ENCODE measurements around the gene KRTAP9-9. TPM values are rescaled to one million over a fixed set of nuclear protein-coding genes. Genes with fewer than 3 reads are reported as not detected.

The KRTAP9-9 gene
- total RNA-seq, 2 experiments from 2014 or later = not detected

GRCh38 chr17:41287050-41287449, 31.9 kb downstream of the KRTAP9-9 start:
- no peak overlapping the region for H3K27ac Mint-ChIP-seq
- H3K27me3 Mint-ChIP-seq = peaks cover 3% of the 10 kb centered on the region
- no peaks in the 10 kb centered on the region for H3K36me3 Mint-ChIP-seq
- H3K9me3 Mint-ChIP-seq = no peaks in the 10 kb centered on the region
- no peak for DNase-seq
- peaks cover 8% of the 10 kb centered on the region for H3K4me1 Mint-ChIP-seq
- no peak overlapping the region for H3K4me3 Mint-ChIP-seq

GRCh38 chr17:41294016-41294415, 38.8 kb downstream of the KRTAP9-9 start:
- no peak for DNase-seq
- no peaks in the 10 kb centered on the region for H3K9me3 Mint-ChIP-seq
- H3K27ac Mint-ChIP-seq = no peak overlapping the region
- H3K4me1 Mint-ChIP-seq = no peaks in the 10 kb centered on the region
- no peak overlapping the region for H3K4me3 Mint-ChIP-seq
- no peaks in the 10 kb centered on the region for H3K36me3 Mint-ChIP-seq
- H3K27me3 Mint-ChIP-seq = peaks cover 3% of the 10 kb centered on the region

- Mint-ChIP-seq H3K9me3 (peaks cover 2% of the 10 kb centered on the region), H3K36me3 (no peaks in the 10 kb centered on the region), H3K27ac (no peak overlapping the region), H3K27me3 (no peaks in the 10 kb centered on the region), H3K4me1 (peaks cover 9% of the 10 kb centered on the region), H3K4me3 (no peak overlapping the region)
- no peak for DNase-seq
Measured at GRCh38 chr17:41296846-41297245, 41.7 kb downstream of the KRTAP9-9 start.

GRCh38 chr17:41298458-41299135, 43.4 kb downstream of the KRTAP9-9 start:
- H3K9me3 Mint-ChIP-seq = peaks cover 5% of the 10 kb centered on the region
- DNase-seq = no peak
- H3K27ac Mint-ChIP-seq = no peak overlapping the region
- no peaks in the 10 kb centered on the region for H3K36me3 Mint-ChIP-seq
- no peak overlapping the region for H3K4me3 Mint-ChIP-seq
- H3K27me3 Mint-ChIP-seq = no peaks in the 10 kb centered on the region
- H3K4me1 Mint-ChIP-seq = peaks cover 12% of the 10 kb centered on the region

- Mint-ChIP-seq H3K27me3 (no peaks in the 10 kb centered on the region), H3K4me3 (no peak overlapping the region), H3K36me3 (no peaks in the 10 kb centered on the region), H3K4me1 (peaks cover 12% of the 10 kb centered on the region), H3K9me3 (peaks cover 5% of the 10 kb centered on the region), H3K27ac (no peak overlapping the region)
- no peak for DNase-seq
Measured at GRCh38 chr17:41301204-41301790, 46.1 kb downstream of the KRTAP9-9 start.

GRCh38 chr17:41301916-41302901, 47.0 kb downstream of the KRTAP9-9 start, which contains the start of gene KRTAP29-1:
Gene KRTAP29-1, minus strand, starts transcription at chr17:41302851. Its CDS starts 0 bp downstream, at chr17:41302851.
- H3K4me1 Mint-ChIP-seq = peaks cover 19% of the 10 kb centered on the region
- H3K27me3 Mint-ChIP-seq = no peaks in the 10 kb centered on the region
- no peak for DNase-seq
- no peak within 1 kb of the TSS for H3K4me3 Mint-ChIP-seq
- peaks cover 5% of the 10 kb centered on the region for H3K9me3 Mint-ChIP-seq
- no peaks in the 10 kb centered on the region for H3K36me3 Mint-ChIP-seq
- H3K27ac Mint-ChIP-seq = no peak within 1 kb of the TSS

- DNase-seq = no peak
- peaks cover 26% of the 10 kb centered on the region for H3K4me1 Mint-ChIP-seq
- no peak overlapping the region for H3K27ac Mint-ChIP-seq
- H3K9me3 Mint-ChIP-seq = peaks cover 5% of the 10 kb centered on the region
- H3K36me3 Mint-ChIP-seq = no peaks in the 10 kb centered on the region
- no peak overlapping the region for H3K4me3 Mint-ChIP-seq
- H3K27me3 Mint-ChIP-seq = no peaks in the 10 kb centered on the region
Measured at GRCh38 chr17:41302981-41303380, 47.8 kb downstream of the KRTAP9-9 start.

GRCh38 chr17:41304091-41304490, 48.9 kb downstream of the KRTAP9-9 start:
- H3K27ac Mint-ChIP-seq = no peak overlapping the region
- no peaks in the 10 kb centered on the region for H3K36me3 Mint-ChIP-seq
- no peak overlapping the region for H3K4me3 Mint-ChIP-seq
- H3K9me3 Mint-ChIP-seq = peaks cover 5% of the 10 kb centered on the region
- peaks cover 37% of the 10 kb centered on the region for H3K4me1 Mint-ChIP-seq
- H3K27me3 Mint-ChIP-seq = no peaks in the 10 kb centered on the region
- no peak for DNase-seq

Other genes with a start within 250 kb of the KRTAP9-9 start
- gene KRTAP3-1, start 246.3 kb upstream of the KRTAP9-9 start, total RNA-seq = not detected
- not detected for gene KRTAP1-5, start 228.2 kb upstream of the KRTAP9-9 start, total RNA-seq
- not detected for gene KRTAP1-4, start 225.2 kb upstream of the KRTAP9-9 start, total RNA-seq
- gene KRTAP1-3, start 220.5 kb upstream of the KRTAP9-9 start, total RNA-seq = not detected
- not detected for gene KRTAP1-1, start 213.9 kb upstream of the KRTAP9-9 start, total RNA-seq
- gene KRTAP2-1, start 208.1 kb upstream of the KRTAP9-9 start, total RNA-seq = not detected
- not detected for gene KRTAP2-2, start 200.2 kb upstream of the KRTAP9-9 start, total RNA-seq
- gene KRTAP2-3, start 195.3 kb upstream of the KRTAP9-9 start, total RNA-seq = not detected
- gene KRTAP2-4, start 189.5 kb upstream of the KRTAP9-9 start, total RNA-seq = not detected
- gene KRTAP4-7, start 171.2 kb upstream of the KRTAP9-9 start, total RNA-seq = not detected
- gene KRTAP4-8, start 157.2 kb upstream of the KRTAP9-9 start, total RNA-seq = not detected
- not detected for gene KRTAP4-16, start 153.2 kb upstream of the KRTAP9-9 start, total RNA-seq
- gene KRTAP4-9, start 150.0 kb upstream of the KRTAP9-9 start, total RNA-seq = not detected
- gene KRTAP4-11, start 137.0 kb upstream of the KRTAP9-9 start, total RNA-seq = not detected
- gene KRTAP4-12, start 131.2 kb upstream of the KRTAP9-9 start, total RNA-seq = not detected
- not detected for gene KRTAP4-6, start 114.8 kb upstream of the KRTAP9-9 start, total RNA-seq
- not detected for gene KRTAP4-5, start 105.6 kb upstream of the KRTAP9-9 start, total RNA-seq
- not detected for gene KRTAP4-4, start 94.6 kb upstream of the KRTAP9-9 start, total RNA-seq
- gene KRTAP4-3, start 87.2 kb upstream of the KRTAP9-9 start, total RNA-seq = not detected
- not detected for gene KRTAP4-2, start 77.2 kb upstream of the KRTAP9-9 start, total RNA-seq
- not detected for gene KRTAP4-1, start 70.5 kb upstream of the KRTAP9-9 start, total RNA-seq
- not detected for gene KRTAP9-1, start 65.5 kb upstream of the KRTAP9-9 start, total RNA-seq
- not detected for gene KRTAP9-2, start 28.7 kb upstream of the KRTAP9-9 start, total RNA-seq
- gene KRTAP9-3, start 22.9 kb upstream of the KRTAP9-9 start, total RNA-seq = not detected
- gene KRTAP9-8, start 17.4 kb upstream of the KRTAP9-9 start, total RNA-seq = not detected
- gene KRTAP9-4, start 5.7 kb upstream of the KRTAP9-9 start, total RNA-seq = not detected
- not detected for gene KRTAP9-6, start 10.0 kb downstream of the KRTAP9-9 start, total RNA-seq
- not detected for gene KRTAP9-7, start 20.3 kb downstream of the KRTAP9-9 start, total RNA-seq
- not detected for gene KRTAP29-1, start 47.5 kb downstream of the KRTAP9-9 start, total RNA-seq
- gene KRTAP16-1, start 53.9 kb downstream of the KRTAP9-9 start, total RNA-seq = not detected
- gene KRTAP17-1, start 60.3 kb downstream of the KRTAP9-9 start, total RNA-seq = not detected
- gene KRT33A, start 95.4 kb downstream of the KRTAP9-9 start, total RNA-seq = not detected
- not detected for gene KRT33B, start 114.4 kb downstream of the KRTAP9-9 start, total RNA-seq
- not detected for gene KRT34, start 126.9 kb downstream of the KRTAP9-9 start, total RNA-seq
- not detected for gene KRT31, start 142.2 kb downstream of the KRTAP9-9 start, total RNA-seq
- not detected for gene KRT37, start 169.2 kb downstream of the KRTAP9-9 start, total RNA-seq
- gene KRT38, start 185.6 kb downstream of the KRTAP9-9 start, total RNA-seq = not detected
- gene KRT32, start 212.0 kb downstream of the KRTAP9-9 start, total RNA-seq = not detected
- not detected for gene KRT35, start 225.8 kb downstream of the KRTAP9-9 start, total RNA-seq
- gene KRT36, start 234.5 kb downstream of the KRTAP9-9 start, total RNA-seq = not detected

Measured in activated naive CD8-positive, alpha-beta T cell treated with anti-CD3 and anti-CD28 coated beads for 36 hours (primary cell).